HL-60 (cell line): ENCODE data around the gene TRAP1.

ENCODE experiments used
- DNase-seq, 2 experiments: peaks; one replicate each; pipeline ENCODE4 v3.0.0-alpha.2; 2010 to 2020; ENCODE audit warnings: low read depth in 1 of 2, low spot score in 1 of 2
- H3K27ac ChIP-seq: fragments of 250-450 bp; sonication (Bioruptor Pico); replicated peaks from 2 replicates; pipeline ENCODE4 v1.5.1; 2020; ENCODE audit warnings: mild to moderate bottlenecking, moderate library complexity
- H3K27me3 ChIP-seq: fragments of 250-450 bp; sonication (Bioruptor Pico); 2 replicates; pipeline ENCODE4 v1.5.1; 2021; ENCODE audit warnings: mild to moderate bottlenecking, moderate library complexity; ENCODE audit not compliant: insufficient read depth, poor library complexity, severe bottlenecking
- H3K4me3 ChIP-seq: replicated peaks from 2 replicates; pipeline ENCODE4 v1.5.1; 2011; ENCODE audit warnings: mild to moderate bottlenecking, control low read depth, low read length; ENCODE audit not compliant: insufficient read depth
- CTCF ChIP-seq: IDR thresholded peaks from one replicate; pipeline ENCODE4 v1.5.1; 2011; ENCODE audit warnings: low read length, control low read depth, inconsistent platforms; ENCODE audit not compliant: insufficient read depth
- GABPA ChIP-seq: IDR thresholded peaks from 2 replicates; pipeline ENCODE4 v1.6.1; 2012; ENCODE audit warnings: low read depth
- POLR2AphosphoS5 ChIP-seq: IDR thresholded peaks from 2 replicates; pipeline ENCODE4 v1.6.1; 2012; ENCODE audit warnings: low read depth
- REST ChIP-seq: IDR thresholded peaks from 2 replicates; pipeline ENCODE4 v1.6.1; 2012; ENCODE audit warnings: low read depth; ENCODE audit not compliant: insufficient replicate concordance
- SPI1 ChIP-seq: IDR thresholded peaks from 2 replicates; pipeline ENCODE4 v1.6.1; 2012; ENCODE audit warnings: low read depth, mild to moderate bottlenecking, borderline replicate concordance

TRAP1 gene

GRCh38 chr16:3720418-3720817 lies 3.1 kb upstream of the TRAP1 start:
- DNase-seq = no peak
- TF ChIP-seq GABPA (no peak), SPI1 (no peak), CTCF (no peak), REST (no peak), POLR2AphosphoS5 (no peak)
- Histone ChIP-seq H3K27me3 (no peaks in the 10 kb centered on the region), H3K4me3 (no peak overlapping the region), H3K27ac (no peak overlapping the region)

- H3K4me3 ChIP-seq = no peak overlapping the region
- no peak for DNase-seq
- H3K27me3 ChIP-seq = no peaks in the 10 kb centered on the region
- H3K27ac ChIP-seq = no peak overlapping the region
- TF ChIP-seq GABPA (no peak), POLR2AphosphoS5 (no peak), REST (no peak), CTCF (no peak), SPI1 (no peak)
Observed at GRCh38 chr16:3718628-3719027, 1.3 kb upstream of the TRAP1 start.

- H3K27ac ChIP-seq = peak overlapping the region; percentile 89
- H3K4me3 ChIP-seq = peak overlapping the region; percentile 96
- DNase-seq = no peak
Observed at GRCh38 chr16:3718019-3718391, 681 bp upstream of the TRAP1 start.

More at GRCh38 chr16:3718019-3718391, 681 bp upstream of the TRAP1 start:
- TF ChIP-seq POLR2AphosphoS5 (no peak), CTCF (no peak), REST (no peak), SPI1 (no peak), GABPA (no peak)
- no peaks in the 10 kb centered on the region for H3K27me3 ChIP-seq
